Immature natural killer cell (primary cell): ENCODE measurements around the gene DGKE. TPM values are rescaled to one million over a fixed set of nuclear protein-coding genes. Genes with fewer than 3 reads are reported as not detected.
A peak's percentile ranks its signal among the peaks of the same experiment; 100 is the strongest.

Experiments
- DNase-seq, 3 donors: peaks; one replicate each; pipeline ENCODE4 v3.0.0; 2022; ENCODE audit warnings: mixed read lengths in 1 of 3
- H3K27ac Mint-ChIP-seq, 6 donors: one replicate each; pipeline ENCODE4 v1.8.0; 2020; ENCODE audit warnings: mixed read lengths in 6 of 6, mild to moderate bottlenecking in 5 of 6, inconsistent platforms in 4 of 6, moderate library complexity in 3 of 6
- H3K27me3 Mint-ChIP-seq, 3 donors: one replicate each; pipeline ENCODE4 v1.8.0; 2020 to 2021; ENCODE audit warnings: low read depth in 3 of 3, mild to moderate bottlenecking in 3 of 3, mixed read lengths in 3 of 3, moderate library complexity in 3 of 3, inconsistent platforms in 1 of 3
- H3K36me3 Mint-ChIP-seq, 3 donors: one replicate each; pipeline ENCODE4 v1.8.0; 2020; ENCODE audit warnings: mixed read lengths in 3 of 3, inconsistent platforms in 2 of 3, mild to moderate bottlenecking in 2 of 3
- H3K4me1 Mint-ChIP-seq, 2 donors: one replicate each; pipeline ENCODE4 v1.8.0; 2020; ENCODE audit warnings: inconsistent platforms in 2 of 2, mild to moderate bottlenecking in 2 of 2, mixed read lengths in 2 of 2, moderate library complexity in 1 of 2
- H3K4me3 Mint-ChIP-seq, 5 donors: one replicate each; pipeline ENCODE4 v1.8.0; 2020; ENCODE audit warnings: mild to moderate bottlenecking in 5 of 5, mixed read lengths in 5 of 5, inconsistent platforms in 3 of 5, moderate library complexity in 3 of 5
- H3K9me3 Mint-ChIP-seq, 6 donors: one replicate each; pipeline ENCODE4 v1.8.0; 2020; ENCODE audit warnings: mild to moderate bottlenecking in 6 of 6, mixed read lengths in 6 of 6, inconsistent platforms in 4 of 6, moderate library complexity in 3 of 6
- polyA plus RNA-seq, 3 donors: library from polyadenylated mRNA; unstranded; fragments of 300-500 nt; fragmentation: Illumina TruSeq; gene quantifications; one replicate each; pipeline ENCODE4 v1.2.3, GENCODE V29; 2021

Gene DGKE
- polyA plus RNA-seq, 3 donors from 2014 or later = 5.1 to 5.5 (median 5.3) TPM

DNA sequence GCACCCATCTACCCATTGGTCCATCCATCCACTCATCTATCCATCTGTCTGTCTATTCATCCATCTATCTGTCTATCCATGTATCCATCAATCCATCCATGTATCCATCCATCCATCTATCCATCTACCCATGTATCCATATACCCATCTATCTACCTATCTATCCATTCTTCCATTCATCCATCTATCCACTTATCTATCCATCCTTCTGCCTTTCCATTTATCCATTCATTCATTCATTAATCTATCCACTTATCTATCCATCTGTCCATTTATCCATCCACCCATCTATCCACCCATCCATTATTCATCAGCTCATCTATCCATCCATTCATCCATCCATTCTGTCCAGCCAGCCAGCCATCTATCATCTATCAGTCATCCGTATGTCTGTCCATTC, 58.4 kb downstream of the DGKE start:
- peaks cover 0 to 2% (median 0%) of the 10 kb centered on the region in 3 donors for H3K27me3 Mint-ChIP-seq
- no peak overlapping the region for H3K4me3 Mint-ChIP-seq
- DNase-seq = no peak
- peaks cover 0 to 4% (median 0%) of the 10 kb centered on the region in 6 donors for H3K9me3 Mint-ChIP-seq
- peaks cover 0 to under 1% of the 10 kb centered on the region in 2 donors for H3K4me1 Mint-ChIP-seq
- H3K36me3 Mint-ChIP-seq = peaks cover 40 to 62% (median 54%) of the 10 kb centered on the region in 3 donors
- H3K27ac Mint-ChIP-seq = peak overlapping the region in 2 of 6 donors; percentile 0 to 8

DNA sequence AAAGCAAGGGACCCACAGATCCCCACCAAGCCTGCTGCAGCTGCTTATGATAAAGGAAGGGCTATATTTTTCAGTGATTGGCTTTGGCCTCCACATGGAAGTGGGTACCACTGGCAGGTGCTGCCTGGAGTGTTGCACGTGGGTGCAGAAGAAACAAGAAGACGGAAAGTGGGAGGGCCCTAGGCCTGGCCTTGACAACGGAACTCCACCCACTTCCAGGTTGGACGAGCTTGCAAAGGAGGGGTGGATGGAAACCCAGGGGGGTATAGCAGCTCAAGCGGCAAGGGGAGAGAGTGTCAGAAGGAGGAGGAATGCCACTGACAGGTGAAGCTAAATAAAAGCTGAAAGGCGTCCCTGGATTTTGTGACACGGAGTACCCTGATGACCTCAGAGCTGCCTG, 59.6 kb downstream of the DGKE start:
- peaks cover 0 to 8% of the 10 kb centered on the region in 2 donors for H3K4me1 Mint-ChIP-seq
- no peaks in the 10 kb centered on the region for H3K9me3 Mint-ChIP-seq
- H3K4me3 Mint-ChIP-seq = no peak overlapping the region
- H3K27me3 Mint-ChIP-seq = peaks cover 0 to 2% (median 0%) of the 10 kb centered on the region in 3 donors
- DNase-seq = no peak
- H3K27ac Mint-ChIP-seq = no peak overlapping the region
- peaks cover 39 to 59% (median 43%) of the 10 kb centered on the region in 3 donors for H3K36me3 Mint-ChIP-seq

DNA sequence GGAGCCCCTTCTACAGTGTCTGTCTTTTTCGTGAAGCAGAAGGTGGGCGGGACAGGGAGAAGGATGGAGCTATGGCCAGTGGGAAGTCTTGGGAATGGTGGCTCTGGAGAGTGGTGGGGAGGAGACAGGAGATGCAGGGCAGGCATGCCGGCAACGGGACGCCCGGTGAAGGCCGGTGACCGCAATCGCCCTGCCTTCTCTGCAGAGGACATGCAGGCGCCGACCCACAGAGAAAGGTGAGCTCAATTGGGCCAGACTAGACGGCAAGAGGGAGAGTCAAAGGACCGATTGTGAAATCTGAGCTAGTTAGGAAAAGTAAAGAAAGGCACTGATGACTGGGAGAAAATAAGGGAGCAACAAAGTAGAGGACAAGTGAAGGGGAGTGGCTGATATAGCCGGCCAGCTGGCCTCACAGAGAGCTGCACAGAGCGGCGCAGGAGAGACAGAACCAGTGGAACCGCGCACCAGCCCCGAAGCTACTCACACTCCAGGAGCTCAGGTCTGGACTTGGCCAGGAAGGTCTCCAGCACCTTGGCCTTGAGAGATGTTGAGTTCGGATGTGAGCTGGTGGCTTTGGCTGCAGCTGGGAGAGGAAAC, 61.0 kb downstream of the DGKE start:
- peaks cover 0 to 8% of the 10 kb centered on the region in 2 donors for H3K4me1 Mint-ChIP-seq
- H3K4me3 Mint-ChIP-seq = no peak overlapping the region
- H3K36me3 Mint-ChIP-seq = peaks cover 36 to 60% (median 39%) of the 10 kb centered on the region in 3 donors
- no peak overlapping the region for H3K27ac Mint-ChIP-seq
- H3K9me3 Mint-ChIP-seq = no peaks in the 10 kb centered on the region
- peaks cover 0 to 4% (median 0%) of the 10 kb centered on the region in 3 donors for H3K27me3 Mint-ChIP-seq
- DNase-seq = no peak

DNA sequence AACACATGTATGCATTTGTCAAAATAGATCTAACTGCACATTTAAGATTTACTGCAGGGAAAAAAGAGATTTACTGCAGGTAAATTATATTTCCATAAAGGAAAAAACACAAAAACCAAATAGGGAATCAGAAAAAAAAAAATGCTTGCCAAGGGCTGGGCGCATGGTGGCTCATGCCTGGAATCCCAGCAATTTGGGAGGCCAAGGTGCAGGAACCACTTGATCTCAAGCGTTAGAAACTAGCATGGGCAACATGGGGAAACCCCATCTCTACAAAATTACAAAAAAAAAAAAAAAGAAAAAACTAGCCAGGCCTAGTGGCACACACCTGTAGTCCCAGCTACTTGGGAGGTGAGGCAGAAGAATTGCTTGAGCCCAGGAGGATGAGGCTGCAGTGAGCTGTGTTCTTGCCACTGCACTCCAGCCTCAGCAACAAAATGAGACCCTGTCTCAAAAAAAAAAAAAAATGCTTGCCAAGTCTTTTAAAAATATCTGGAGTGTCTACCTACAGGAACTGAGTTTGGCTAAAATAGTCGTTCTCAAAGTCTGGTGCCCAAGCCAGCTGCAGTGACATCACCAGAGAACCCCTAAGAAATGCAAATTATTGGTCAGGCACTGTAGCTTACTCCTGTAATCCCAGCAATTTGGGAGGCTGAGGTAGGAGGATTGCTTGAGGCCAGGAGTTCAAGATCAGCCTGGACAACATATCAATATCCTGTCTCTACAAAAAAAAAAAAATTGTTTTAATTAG, 62.4 kb downstream of the DGKE start:
- no peak overlapping the region for H3K27ac Mint-ChIP-seq
- H3K4me1 Mint-ChIP-seq = peaks cover 0 to 8% of the 10 kb centered on the region in 2 donors
- H3K36me3 Mint-ChIP-seq = peaks cover 32 to 60% (median 39%) of the 10 kb centered on the region in 3 donors
- no peak overlapping the region for H3K4me3 Mint-ChIP-seq
- H3K9me3 Mint-ChIP-seq = no peaks in the 10 kb centered on the region
- no peak for DNase-seq
- peaks cover 0 to 4% (median 0%) of the 10 kb centered on the region in 3 donors for H3K27me3 Mint-ChIP-seq

DNA sequence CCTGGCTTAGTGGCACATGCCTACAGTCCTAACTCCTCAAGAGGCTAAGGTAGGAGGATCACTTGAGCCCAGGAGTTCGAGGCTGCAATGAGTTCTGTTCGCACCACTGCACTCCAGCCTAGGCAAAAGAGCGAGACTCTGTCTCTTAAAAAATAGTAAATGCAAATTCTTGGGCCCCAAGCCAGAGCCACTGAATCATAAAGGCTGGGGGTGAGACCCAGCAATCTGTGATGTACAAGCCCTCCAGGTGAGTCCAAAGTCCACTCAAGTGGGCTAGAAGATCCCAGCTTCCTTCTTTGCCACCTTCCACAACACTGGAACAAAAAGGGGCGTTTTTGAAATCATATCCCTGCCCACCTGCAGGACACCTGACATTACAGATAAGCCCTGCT, 63.0 kb downstream of the DGKE start:
- no peaks in the 10 kb centered on the region for H3K9me3 Mint-ChIP-seq
- no peak for DNase-seq
- H3K36me3 Mint-ChIP-seq = peaks cover 32 to 65% (median 39%) of the 10 kb centered on the region in 3 donors
- peaks cover 0 to 2% (median 0%) of the 10 kb centered on the region in 3 donors for H3K27me3 Mint-ChIP-seq
- peaks cover 0 to 8% of the 10 kb centered on the region in 2 donors for H3K4me1 Mint-ChIP-seq
- no peak overlapping the region for H3K27ac Mint-ChIP-seq
- H3K4me3 Mint-ChIP-seq = no peak overlapping the region

DNA sequence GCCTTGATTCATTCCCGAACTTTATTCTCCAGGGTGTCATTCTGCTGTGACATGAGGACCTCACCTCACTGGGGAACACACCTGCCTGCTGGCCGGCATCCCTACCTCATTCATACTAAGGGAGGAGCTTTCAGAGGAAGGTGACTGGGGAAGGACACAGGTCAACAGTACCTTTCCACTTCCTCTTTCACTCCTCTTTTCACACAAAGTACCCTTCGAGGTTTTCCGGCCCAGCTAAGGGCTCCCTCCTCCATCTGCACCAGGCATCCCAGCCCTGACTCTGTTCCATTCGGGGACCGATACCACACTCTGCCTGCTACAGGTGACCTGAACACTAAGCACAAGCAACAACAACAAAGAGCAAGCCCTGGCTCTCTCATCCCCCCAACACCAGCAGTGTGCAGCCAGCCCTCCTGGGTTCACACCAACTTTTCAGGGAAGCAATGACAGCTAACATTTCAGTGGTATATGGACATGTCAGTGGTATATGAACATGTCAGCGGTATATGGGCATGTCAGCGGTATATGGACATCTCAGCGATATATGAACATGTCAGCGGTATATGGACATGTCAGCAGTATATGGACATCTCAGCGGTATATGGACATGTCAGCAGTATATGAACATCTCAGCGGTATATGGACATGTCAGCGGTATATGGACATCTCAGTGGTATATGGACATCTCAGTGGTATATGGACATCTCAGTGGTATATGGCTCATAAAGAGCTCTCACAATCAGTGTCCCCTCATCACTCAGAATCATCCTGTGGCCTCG, 63.9 kb downstream of the DGKE start:
- no peak overlapping the region for H3K4me3 Mint-ChIP-seq
- H3K4me1 Mint-ChIP-seq = peaks cover 0 to 8% of the 10 kb centered on the region in 2 donors
- no peak for DNase-seq
- H3K27ac Mint-ChIP-seq = peak overlapping the region in 4 of 6 donors; percentile 3 to 62 (median 22)
- H3K36me3 Mint-ChIP-seq = peaks cover 24 to 60% (median 41%) of the 10 kb centered on the region in 3 donors
- H3K9me3 Mint-ChIP-seq = no peaks in the 10 kb centered on the region
- peaks cover 0 to 2% (median 0%) of the 10 kb centered on the region in 3 donors for H3K27me3 Mint-ChIP-seq

DNA sequence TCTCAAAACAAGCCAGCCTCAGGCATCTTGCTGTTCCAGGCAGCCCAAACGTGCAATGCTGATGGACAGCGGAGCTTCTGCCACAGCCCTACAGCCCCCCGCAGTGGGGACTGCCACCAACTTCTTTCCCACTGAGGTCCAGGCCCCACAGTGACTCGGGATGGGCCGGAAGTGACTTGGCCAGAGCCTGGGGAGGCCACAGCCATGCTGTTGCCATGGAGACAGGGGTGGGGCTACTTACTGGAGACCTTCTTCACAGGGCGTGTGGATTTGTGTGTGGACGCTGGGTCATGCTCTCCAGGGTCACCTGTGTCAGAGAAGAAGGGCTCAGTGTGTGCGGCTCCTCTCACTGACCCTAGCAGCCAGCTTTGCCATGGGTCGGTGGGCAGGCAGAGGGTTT, 64.9 kb downstream of the DGKE start:
- no peak overlapping the region for H3K4me3 Mint-ChIP-seq
- H3K36me3 Mint-ChIP-seq = peaks cover 26 to 58% (median 32%) of the 10 kb centered on the region in 3 donors
- no peak for DNase-seq
- H3K27me3 Mint-ChIP-seq = peaks cover 0 to 2% (median 0%) of the 10 kb centered on the region in 3 donors
- no peaks in the 10 kb centered on the region for H3K9me3 Mint-ChIP-seq
- no peak overlapping the region for H3K27ac Mint-ChIP-seq
- peaks cover 0 to 8% of the 10 kb centered on the region in 2 donors for H3K4me1 Mint-ChIP-seq

DNA sequence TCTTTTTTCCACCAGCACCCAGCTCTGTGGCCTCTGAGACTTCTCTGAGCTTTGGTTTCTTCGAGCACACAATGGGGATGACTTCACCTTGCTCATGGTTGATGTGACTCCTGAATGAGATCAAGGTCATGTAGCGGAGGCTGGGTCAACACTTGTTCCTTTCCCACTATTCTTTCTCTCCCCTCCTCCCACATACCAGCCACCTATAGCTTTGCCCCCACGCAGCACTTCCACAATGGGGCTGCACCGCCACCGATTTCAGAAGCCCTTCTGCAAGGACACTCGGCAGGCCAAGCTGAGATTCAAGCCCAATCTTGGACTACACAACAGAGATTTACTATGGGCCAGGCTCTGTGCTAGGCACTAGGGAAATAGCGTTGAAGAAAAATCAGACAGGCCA, 65.5 kb downstream of the DGKE start:
- Mint-ChIP-seq H3K4me3 (no peak overlapping the region), H3K27me3 (peaks cover 0 to 2% (median 0%) of the 10 kb centered on the region in 3 donors), H3K9me3 (no peaks in the 10 kb centered on the region), H3K27ac (no peak overlapping the region), H3K36me3 (peaks cover 30 to 62% (median 31%) of the 10 kb centered on the region in 3 donors), H3K4me1 (peaks cover 4 to 9% of the 10 kb centered on the region in 2 donors)
- no peak for DNase-seq

DNA sequence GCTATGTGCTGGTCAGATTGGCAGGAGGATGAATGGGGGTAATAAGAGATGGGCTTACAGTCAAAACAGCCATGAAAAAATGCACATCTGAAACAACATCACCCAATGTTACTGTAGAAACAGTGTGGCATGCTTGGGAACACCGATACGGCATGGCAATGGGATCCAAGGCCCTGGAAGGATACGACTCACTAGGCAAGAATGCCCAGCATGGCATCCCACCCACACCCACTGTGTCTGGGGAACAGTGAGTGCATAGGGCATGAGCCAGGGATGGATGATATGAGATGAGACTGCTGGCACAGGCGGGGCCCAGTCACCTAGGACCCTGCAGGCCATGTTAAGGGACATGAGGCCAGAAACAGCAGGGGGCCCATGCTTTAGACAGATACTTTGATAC, 68.4 kb downstream of the DGKE start:
- Mint-ChIP-seq H3K4me1 (peaks cover 13 to 20% of the 10 kb centered on the region in 2 donors), H3K27me3 (peaks cover 0 to 2% (median 0%) of the 10 kb centered on the region in 3 donors), H3K9me3 (no peaks in the 10 kb centered on the region), H3K36me3 (peaks cover 25 to 64% (median 37%) of the 10 kb centered on the region in 3 donors), H3K4me3 (no peak overlapping the region), H3K27ac (no peak overlapping the region)
- DNase-seq = no peak

DNA sequence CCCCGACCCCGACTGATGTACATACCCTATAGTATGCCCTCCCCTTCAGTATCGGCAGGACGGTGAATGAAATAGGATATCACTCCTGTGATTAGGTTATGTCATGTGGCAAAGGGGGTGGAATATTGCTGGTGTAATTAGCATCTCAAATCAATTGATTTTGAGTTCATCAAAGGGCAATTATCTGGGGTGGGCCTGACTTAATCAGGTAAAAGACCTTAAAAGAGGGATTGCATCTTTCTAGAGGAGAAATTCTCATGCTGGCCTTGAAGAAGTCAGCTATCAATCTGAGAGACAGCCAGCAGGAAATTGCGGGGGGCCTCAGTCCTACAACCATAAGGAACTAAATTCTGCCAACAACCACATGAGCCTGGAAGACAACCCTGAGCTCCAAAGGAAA, 69.6 kb downstream of the DGKE start:
- no peak overlapping the region for H3K27ac Mint-ChIP-seq

DNA sequence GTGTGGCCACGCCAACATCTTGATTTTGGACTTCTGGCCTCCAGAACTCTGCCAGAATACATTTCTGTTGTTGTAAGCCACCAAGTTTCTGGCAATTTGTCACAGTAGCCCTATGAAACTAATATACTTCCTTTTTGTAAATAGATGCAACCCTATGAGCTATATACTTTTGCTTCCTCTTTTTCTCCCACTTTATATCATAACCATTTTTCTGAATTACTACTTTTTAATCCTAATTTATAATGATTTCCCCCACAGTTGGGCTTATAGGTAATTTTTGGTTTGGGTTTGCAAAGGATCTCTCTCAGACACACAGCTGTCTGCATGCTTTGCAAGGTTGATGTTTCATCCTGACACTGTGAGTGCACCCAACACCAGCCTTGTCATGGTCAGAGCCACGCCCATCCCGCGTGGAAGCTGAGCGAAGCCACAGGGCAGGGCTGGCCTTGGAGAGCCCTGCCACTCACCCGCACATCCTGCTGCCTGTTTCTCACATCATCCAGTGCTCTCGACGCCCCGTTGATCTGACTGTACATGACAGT, 74.1 kb downstream of the DGKE start:
- Mint-ChIP-seq H3K36me3 (peaks cover 16 to 37% (median 28%) of the 10 kb centered on the region in 3 donors), H3K9me3 (no peaks in the 10 kb centered on the region), H3K27me3 (peaks cover 0 to 1% (median 0%) of the 10 kb centered on the region in 3 donors), H3K4me1 (peaks cover 54 to 68% of the 10 kb centered on the region in 2 donors), H3K4me3 (peak overlapping the region; percentile 17 to 71 (median 54)), H3K27ac (peak overlapping the region; percentile 51 to 91 (median 84))
- peak; percentile 50 to 64 (median 55) for DNase-seq

More for the DNA sequence above, 69.6 kb downstream of the DGKE start:
- DNase-seq = no peak
- H3K4me1 Mint-ChIP-seq = peaks cover 18 to 32% of the 10 kb centered on the region in 2 donors
- H3K4me3 Mint-ChIP-seq = no peak overlapping the region
- H3K9me3 Mint-ChIP-seq = no peaks in the 10 kb centered on the region
- peaks cover 29 to 61% (median 32%) of the 10 kb centered on the region in 3 donors for H3K36me3 Mint-ChIP-seq
- peaks cover 0 to 2% (median 0%) of the 10 kb centered on the region in 3 donors for H3K27me3 Mint-ChIP-seq

DNA sequence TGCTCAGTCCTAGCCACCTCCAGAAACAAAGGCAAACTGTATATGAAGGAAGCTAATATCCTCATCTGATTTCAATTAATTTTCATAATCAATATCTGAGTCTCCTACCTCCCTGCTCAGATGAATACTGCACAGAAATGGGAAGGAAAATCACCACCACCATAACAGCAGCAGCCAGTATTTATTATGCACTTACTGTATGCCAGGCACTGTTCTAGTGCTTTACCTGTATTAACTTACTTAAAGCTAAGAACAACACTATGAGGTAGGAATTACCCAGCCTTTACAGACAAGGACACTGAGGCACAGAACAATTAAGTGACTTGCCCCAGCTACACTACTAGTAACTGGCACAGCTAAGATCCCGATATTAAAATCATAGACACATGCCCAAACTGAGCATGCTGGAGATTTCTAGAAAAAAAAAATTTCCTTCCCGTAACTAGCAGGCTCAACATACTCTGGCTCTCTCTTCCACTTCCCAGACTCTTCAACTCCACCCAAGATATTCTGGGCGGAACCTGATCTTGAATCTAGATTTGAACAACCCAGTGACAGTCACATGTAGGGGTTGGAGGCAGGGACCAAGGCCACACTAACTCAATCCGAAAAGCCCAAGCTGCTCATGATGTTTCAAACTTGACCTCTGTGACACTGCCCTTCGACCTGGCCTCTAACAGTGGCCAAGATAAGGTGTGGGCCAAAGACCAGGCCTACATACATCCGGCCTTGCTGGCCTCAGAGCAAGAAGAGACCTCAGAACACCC, 76.0 kb downstream of the DGKE start:
- H3K27me3 Mint-ChIP-seq = peaks cover 2 to 8% (median 2%) of the 10 kb centered on the region in 3 donors
- H3K27ac Mint-ChIP-seq = peak overlapping the region; percentile 51 to 88 (median 67)
- no peaks in the 10 kb centered on the region for H3K9me3 Mint-ChIP-seq
- H3K4me3 Mint-ChIP-seq = peak overlapping the region; percentile 10 to 40 (median 22)
- no peak for DNase-seq
- H3K4me1 Mint-ChIP-seq = peaks cover 61 to 67% of the 10 kb centered on the region in 2 donors
- peaks cover 12 to 21% (median 13%) of the 10 kb centered on the region in 3 donors for H3K36me3 Mint-ChIP-seq
